ENCODE results near the gene B3GALT5.
"Not testable (repeated sequence)": the region's sequence is repeated elsewhere in the genome, so short reads cannot be mapped to it uniquely, and the experiment has no call there.

The B3GALT5 gene

DNA sequence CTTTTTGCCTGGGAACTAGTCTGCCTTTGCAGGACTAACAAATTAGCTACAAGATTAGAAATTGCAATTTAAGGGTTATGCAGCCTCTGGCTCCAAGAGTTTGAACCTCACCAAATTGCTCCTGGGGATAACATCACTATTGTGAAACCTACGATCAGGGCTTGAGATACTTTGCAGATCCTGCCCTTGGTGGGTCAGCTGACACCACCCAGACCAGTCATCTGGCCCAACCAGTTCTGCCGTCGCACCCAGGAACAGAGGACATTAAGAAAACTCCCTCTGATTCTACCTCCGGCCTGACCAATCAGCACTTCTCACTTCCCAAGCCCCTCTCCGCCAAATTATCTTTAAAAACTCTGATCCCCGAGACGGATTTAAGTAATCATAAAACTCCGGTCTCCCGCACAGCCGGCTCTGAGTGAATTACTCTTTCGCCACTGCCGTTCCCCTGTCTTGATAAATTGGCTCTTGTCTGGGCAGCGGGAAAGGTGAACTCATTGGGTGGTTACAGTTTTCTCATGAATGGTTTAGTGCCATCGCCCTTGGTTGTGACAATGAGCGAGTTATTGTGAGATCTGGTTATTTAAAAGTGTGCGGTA lies 32.9 kb upstream of the B3GALT5 start:
- TF ChIP-seq, protein P1, sequence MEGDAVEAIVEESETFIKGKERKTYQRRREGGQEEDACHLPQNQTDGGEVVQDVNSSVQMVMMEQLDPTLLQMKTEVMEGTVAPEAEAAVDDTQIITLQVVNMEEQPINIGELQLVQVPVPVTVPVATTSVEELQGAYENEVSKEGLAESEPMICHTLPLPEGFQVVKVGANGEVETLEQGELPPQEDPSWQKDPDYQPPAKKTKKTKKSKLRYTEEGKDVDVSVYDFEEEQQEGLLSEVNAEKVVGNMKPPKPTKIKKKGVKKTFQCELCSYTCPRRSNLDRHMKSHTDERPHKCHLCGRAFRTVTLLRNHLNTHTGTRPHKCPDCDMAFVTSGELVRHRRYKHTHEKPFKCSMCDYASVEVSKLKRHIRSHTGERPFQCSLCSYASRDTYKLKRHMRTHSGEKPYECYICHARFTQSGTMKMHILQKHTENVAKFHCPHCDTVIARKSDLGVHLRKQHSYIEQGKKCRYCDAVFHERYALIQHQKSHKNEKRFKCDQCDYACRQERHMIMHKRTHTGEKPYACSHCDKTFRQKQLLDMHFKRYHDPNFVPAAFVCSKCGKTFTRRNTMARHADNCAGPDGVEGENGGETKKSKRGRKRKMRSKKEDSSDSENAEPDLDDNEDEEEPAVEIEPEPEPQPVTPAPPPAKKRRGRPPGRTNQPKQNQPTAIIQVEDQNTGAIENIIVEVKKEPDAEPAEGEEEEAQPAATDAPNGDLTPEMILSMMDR (IDR thresholded peaks at IDR 0.05; ENCODE audit: control insufficient read depth, extremely low read depth, insufficient read depth) = no peak
- no peak for DNase-seq (ENCODE audit: low read depth)
- H3K4me3 ChIP-seq (ENCODE audit: low read depth, low read length) = no peak overlapping the region

- no peak overlapping the region for H3K4me3 ChIP-seq (ENCODE audit: low read depth, low read length)
- no peak for DNase-seq (ENCODE audit: low read depth)
- TF ChIP-seq, protein P1 (IDR thresholded peaks at IDR 0.05; ENCODE audit: control insufficient read depth, extremely low read depth, insufficient read depth) = no peak
Observed at GRCh38 chr21:39580744-39581143, 32.0 kb upstream of the B3GALT5 start.

- TF ChIP-seq, protein P1 (IDR thresholded peaks at IDR 0.05; ENCODE audit: control insufficient read depth, extremely low read depth, insufficient read depth) = 0 out of 2 replicates have a peak, but pooled peaks have one; percentile 1
- DNase-seq (ENCODE audit: low read depth) = no peak
- H3K4me3 ChIP-seq (ENCODE audit: low read depth, low read length) = no peak overlapping the region
Observed at GRCh38 chr21:39581414-39581813, 31.3 kb upstream of the B3GALT5 start.

DNA sequence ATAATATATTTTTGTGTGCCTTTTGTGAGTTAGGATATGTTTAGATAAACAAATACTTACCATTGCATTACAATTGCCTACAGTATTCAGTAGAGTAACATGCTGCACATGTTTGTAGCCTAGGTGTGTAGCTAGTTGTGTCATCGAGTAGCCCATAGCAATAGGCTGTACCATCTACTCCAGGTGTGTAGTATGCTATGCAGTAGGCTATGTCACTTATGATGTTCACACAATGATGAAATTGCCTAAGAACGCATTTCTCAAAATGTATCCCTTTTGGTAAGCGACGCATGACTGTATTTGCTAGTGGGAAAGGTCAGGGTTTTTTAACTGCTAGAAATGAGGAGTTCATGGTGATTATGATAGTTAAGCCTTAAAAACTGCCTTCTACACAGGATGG lies 30.0 kb upstream of the B3GALT5 start:
- no peak overlapping the region for H3K4me3 ChIP-seq (ENCODE audit: low read depth, low read length)
- TF ChIP-seq, protein P1 (IDR thresholded peaks at IDR 0.05; ENCODE audit: control insufficient read depth, extremely low read depth, insufficient read depth) = no peak
- no peak for DNase-seq (ENCODE audit: low read depth)

GRCh38 chr21:39583586-39583985 lies 29.2 kb upstream of the B3GALT5 start:
- not testable (repeated sequence) for H3K4me3 ChIP-seq (ENCODE audit: low read depth, low read length); DNase-seq (ENCODE audit: low read depth)

- TF ChIP-seq, protein P1 (IDR thresholded peaks at IDR 0.05; ENCODE audit: control insufficient read depth, extremely low read depth, insufficient read depth) = no peak
- DNase-seq (ENCODE audit: low read depth) = no peak
- H3K4me3 ChIP-seq (ENCODE audit: low read depth, low read length) = no peak overlapping the region
Observed at GRCh38 chr21:39587376-39587775, 25.4 kb upstream of the B3GALT5 start.

GRCh38 chr21:39588884-39589283 lies 23.9 kb upstream of the B3GALT5 start:
- no peak overlapping the region for H3K4me3 ChIP-seq (ENCODE audit: low read depth, low read length)
- TF ChIP-seq, protein P1 (IDR thresholded peaks at IDR 0.05; ENCODE audit: control insufficient read depth, extremely low read depth, insufficient read depth) = no peak
- DNase-seq (ENCODE audit: low read depth) = no peak
